Astrocyte of the cerebellum (primary cell): ENCODE measurements around the gene ARHGAP15.

ENCODE experiments used
- DNase-seq: peaks from one replicate; pipeline ENCODE4 v3.0.0-alpha.2; 2011; ENCODE audit warnings: low read depth
- H3K4me3 ChIP-seq: 2 replicates; pipeline ENCODE4 v1.5.1; 2011; ENCODE audit warnings: mild to moderate bottlenecking, low read depth, low read length, moderate library complexity
- in situ Hi-C: cut with HindIII; loops from 2 replicates; pipeline ENCODE4 v1.10.0; 2017; ENCODE audit warnings: low sequenced_read_pairs
- TF ChIP-seq, protein P1 (sequence below): IDR thresholded peaks from 2 replicates; pipeline ENCODE4 v1.5.1; 2012; ENCODE audit warnings: low read length, low read depth, moderate library complexity, mild to moderate bottlenecking; ENCODE audit errors: missing control alignments

The ARHGAP15 gene

GRCh38 chr2:143732871-143733270 lies 603.7 kb downstream of the ARHGAP15 start:
- no peak overlapping the region for H3K4me3 ChIP-seq
- in situ Hi-C loops = no loop called here
- DNase-seq = no peak
- TF ChIP-seq, protein P1, sequence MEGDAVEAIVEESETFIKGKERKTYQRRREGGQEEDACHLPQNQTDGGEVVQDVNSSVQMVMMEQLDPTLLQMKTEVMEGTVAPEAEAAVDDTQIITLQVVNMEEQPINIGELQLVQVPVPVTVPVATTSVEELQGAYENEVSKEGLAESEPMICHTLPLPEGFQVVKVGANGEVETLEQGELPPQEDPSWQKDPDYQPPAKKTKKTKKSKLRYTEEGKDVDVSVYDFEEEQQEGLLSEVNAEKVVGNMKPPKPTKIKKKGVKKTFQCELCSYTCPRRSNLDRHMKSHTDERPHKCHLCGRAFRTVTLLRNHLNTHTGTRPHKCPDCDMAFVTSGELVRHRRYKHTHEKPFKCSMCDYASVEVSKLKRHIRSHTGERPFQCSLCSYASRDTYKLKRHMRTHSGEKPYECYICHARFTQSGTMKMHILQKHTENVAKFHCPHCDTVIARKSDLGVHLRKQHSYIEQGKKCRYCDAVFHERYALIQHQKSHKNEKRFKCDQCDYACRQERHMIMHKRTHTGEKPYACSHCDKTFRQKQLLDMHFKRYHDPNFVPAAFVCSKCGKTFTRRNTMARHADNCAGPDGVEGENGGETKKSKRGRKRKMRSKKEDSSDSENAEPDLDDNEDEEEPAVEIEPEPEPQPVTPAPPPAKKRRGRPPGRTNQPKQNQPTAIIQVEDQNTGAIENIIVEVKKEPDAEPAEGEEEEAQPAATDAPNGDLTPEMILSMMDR = no peak

- TF ChIP-seq, protein P1 = no peak
- in situ Hi-C loops = no loop called here
- no peak overlapping the region for H3K4me3 ChIP-seq
- no peak for DNase-seq
Observed at GRCh38 chr2:143734507-143734906, 605.3 kb downstream of the ARHGAP15 start.

GRCh38 chr2:143736904-143737303 lies 607.7 kb downstream of the ARHGAP15 start:
- H3K4me3 ChIP-seq = no peak overlapping the region
- TF ChIP-seq, protein P1 = no peak
- no peak for DNase-seq
- in situ Hi-C loops = no loop called here

- in situ Hi-C loops = no loop called here
- TF ChIP-seq, protein P1 = no peak
- DNase-seq = no peak
- no peak overlapping the region for H3K4me3 ChIP-seq
Observed at GRCh38 chr2:143740431-143740830, 611.2 kb downstream of the ARHGAP15 start.

- TF ChIP-seq, protein P1 = no peak
- DNase-seq = no peak
- in situ Hi-C loops = no loop called here
- no peak overlapping the region for H3K4me3 ChIP-seq
Observed at GRCh38 chr2:143741205-143741604, 612.0 kb downstream of the ARHGAP15 start.

GRCh38 chr2:143742581-143742980 lies 613.4 kb downstream of the ARHGAP15 start:
- H3K4me3 ChIP-seq = no peak overlapping the region
- peak; percentile 2 for DNase-seq
- in situ Hi-C loops = no loop called here
- TF ChIP-seq, protein P1 = no peak

DNA sequence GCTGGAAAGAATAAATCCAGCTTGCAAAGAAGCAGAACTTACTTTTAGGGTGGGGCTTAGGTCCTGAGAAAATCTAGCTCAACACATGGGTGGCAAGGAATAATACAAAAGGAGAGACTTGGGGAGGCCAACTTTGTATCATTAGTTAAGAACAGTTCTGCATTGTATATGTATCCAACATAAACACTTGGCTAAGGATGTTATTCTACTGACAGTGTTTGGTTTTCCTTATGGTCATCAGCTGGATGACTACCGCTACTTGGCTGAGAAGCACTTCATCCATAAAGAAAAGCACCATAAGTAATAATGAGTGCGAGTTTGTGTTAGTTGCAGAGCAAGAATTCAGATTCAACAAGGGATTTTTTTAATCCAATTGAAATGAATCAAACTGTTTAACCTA lies 614.9 kb downstream of the ARHGAP15 start:
- TF ChIP-seq, protein P1 = no peak
- no peak for DNase-seq
- no peak overlapping the region for H3K4me3 ChIP-seq
- in situ Hi-C loops = no loop called here
